Sigmoid colon (tissue), 3 donors: ENCODE data around the gene KCNN1.

Source experiments
- POLR2A ChIP-seq, 2 donors: fragments of 450-650 bp; IDR thresholded peaks; one replicate each; pipeline ENCODE4 v1.6.1; 2016; ENCODE audit warnings: antibody characterized with exemption in 2 of 2, mild to moderate bottlenecking in 2 of 2, moderate library complexity in 2 of 2
- TF ChIP-seq, protein P1 (sequence below), 4 experiments: fragments of 450-650 bp in 3 of 4; fragments of 200-600 bp in 1 of 4; IDR thresholded peaks; one replicate each; pipeline ENCODE4 v1.5.1; 2016 to 2019; ENCODE audit warnings: antibody characterized with exemption in 4 of 4, mild to moderate bottlenecking in 3 of 4, moderate library complexity in 2 of 4

DNA sequence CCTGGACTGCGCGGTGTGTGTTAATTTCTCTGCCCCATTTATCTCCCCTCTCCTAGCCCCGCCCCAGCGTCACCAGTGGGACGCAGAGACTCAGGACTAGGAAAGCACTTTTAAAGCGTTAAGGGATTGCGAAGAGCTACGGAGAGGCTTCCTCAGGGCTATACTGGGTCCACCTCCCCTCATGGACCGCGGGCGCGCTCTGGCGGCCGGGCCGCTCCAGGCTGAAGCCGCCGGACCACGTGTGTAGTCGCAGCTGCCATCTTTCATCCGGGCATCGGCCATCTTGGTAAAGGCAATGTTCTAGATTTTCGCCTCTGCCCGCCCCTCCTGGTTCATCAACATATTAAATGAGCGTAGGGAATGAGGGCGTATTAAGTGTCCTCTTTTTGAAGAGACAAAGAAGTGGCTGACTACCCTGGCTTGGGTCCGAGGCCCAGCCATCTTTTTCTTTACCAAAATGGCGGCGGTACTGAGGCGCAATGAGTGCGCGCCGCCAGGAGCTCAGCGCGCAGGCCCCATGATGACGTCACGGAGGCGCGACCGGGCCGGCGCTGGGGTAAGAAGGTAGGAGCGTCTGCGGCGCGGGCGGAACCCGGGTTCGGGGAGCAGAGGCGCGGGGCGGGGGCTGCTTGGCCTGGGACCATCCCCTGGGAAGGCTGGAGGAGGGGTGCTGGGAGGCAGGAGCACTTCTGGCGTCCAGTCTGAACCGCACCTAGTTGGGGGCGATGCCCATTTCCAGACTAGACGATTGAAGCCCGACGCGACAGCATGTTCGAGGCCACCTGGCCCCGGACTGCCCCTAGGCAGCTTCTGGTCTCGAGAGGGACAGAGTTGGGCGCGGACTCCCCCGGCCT lies 34.2 kb upstream of the KCNN1 start, which contains the start of gene CCDC124:
- peak; percentile 84 to 90 for TF ChIP-seq POLR2A (IDR thresholded peaks at IDR 0.05)
- TF ChIP-seq, protein P1, sequence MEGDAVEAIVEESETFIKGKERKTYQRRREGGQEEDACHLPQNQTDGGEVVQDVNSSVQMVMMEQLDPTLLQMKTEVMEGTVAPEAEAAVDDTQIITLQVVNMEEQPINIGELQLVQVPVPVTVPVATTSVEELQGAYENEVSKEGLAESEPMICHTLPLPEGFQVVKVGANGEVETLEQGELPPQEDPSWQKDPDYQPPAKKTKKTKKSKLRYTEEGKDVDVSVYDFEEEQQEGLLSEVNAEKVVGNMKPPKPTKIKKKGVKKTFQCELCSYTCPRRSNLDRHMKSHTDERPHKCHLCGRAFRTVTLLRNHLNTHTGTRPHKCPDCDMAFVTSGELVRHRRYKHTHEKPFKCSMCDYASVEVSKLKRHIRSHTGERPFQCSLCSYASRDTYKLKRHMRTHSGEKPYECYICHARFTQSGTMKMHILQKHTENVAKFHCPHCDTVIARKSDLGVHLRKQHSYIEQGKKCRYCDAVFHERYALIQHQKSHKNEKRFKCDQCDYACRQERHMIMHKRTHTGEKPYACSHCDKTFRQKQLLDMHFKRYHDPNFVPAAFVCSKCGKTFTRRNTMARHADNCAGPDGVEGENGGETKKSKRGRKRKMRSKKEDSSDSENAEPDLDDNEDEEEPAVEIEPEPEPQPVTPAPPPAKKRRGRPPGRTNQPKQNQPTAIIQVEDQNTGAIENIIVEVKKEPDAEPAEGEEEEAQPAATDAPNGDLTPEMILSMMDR (IDR thresholded peaks at IDR 0.05), result peak; percentile 70 to 90 (median 77)
